Neural crest cell (in vitro differentiated cells): Measurements from ENCODE around the gene GMPR. TPM values are rescaled to one million over a fixed set of nuclear protein-coding genes. Genes with fewer than 3 reads are reported as not detected.

Source experiments
- DNase-seq: peaks from one replicate; pipeline ENCODE4 v3.0.0; 2021; ENCODE audit warnings: low read depth, mixed read lengths, low spot score
- H3K27ac Mint-ChIP-seq: one replicate; pipeline ENCODE4 v1.8.0; 2021; ENCODE audit warnings: mild to moderate bottlenecking, mixed read lengths; ENCODE audit not compliant: unreplicated experiment
- H3K27me3 Mint-ChIP-seq: 2 replicates; pipeline ENCODE4 v1.8.0; 2021; ENCODE audit warnings: low read depth, mild to moderate bottlenecking, mixed read lengths
- H3K36me3 Mint-ChIP-seq: 2 replicates; pipeline ENCODE4 v1.8.0; 2021; ENCODE audit warnings: low read depth, mild to moderate bottlenecking, mixed read lengths
- H3K4me1 Mint-ChIP-seq: 2 replicates; pipeline ENCODE4 v1.8.0; 2021; ENCODE audit warnings: mixed read lengths
- H3K4me3 Mint-ChIP-seq: one replicate; pipeline ENCODE4 v1.8.0; 2021; ENCODE audit warnings: mild to moderate bottlenecking, mixed read lengths
- H3K9me3 Mint-ChIP-seq: 2 replicates; pipeline ENCODE4 v1.8.0; 2021; ENCODE audit warnings: mixed read lengths
- total RNA-seq: library from RNA; stranded (reverse); gene quantifications from 2 replicates; pipeline ENCODE4 v1.2.1, GENCODE V29; 2021
- TF ChIP-seq, protein P1 (sequence below): fragments of 200-600 bp; sonication (generic); conservative IDR thresholded peaks from 2 replicates; pipeline ENCODE4 v1.5.0; 2021; ENCODE audit warnings: antibody characterized with exemption, mild to moderate bottlenecking

Gene GMPR
- total RNA-seq, 1 donor from 2014 or later, result 0.16 TPM

DNA sequence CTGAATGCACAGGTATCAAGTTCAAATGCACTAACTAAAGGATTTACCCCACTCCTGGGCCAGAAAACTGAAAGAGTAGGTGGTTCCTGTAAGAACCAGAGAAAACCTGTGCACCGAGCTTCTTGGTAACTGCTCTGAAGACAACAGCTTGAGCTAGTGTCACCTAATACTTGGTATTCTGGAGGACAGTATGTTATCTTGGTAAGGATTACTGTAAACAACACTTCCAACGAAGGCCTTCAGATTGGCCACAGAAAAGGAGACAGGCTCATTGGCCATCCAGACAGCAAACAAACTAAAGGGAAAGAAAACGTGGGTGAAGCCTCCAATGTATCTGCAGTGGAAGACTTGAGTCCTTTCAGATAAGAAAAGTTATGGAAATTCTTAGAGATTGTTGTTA, 61.5 kb downstream of the GMPR start:
- Mint-ChIP-seq H3K4me3 (no peak overlapping the region), H3K36me3 (no peaks in the 10 kb centered on the region), H3K9me3 (no peaks in the 10 kb centered on the region), H3K4me1 (peaks cover 17% of the 10 kb centered on the region), H3K27ac (no peak overlapping the region), H3K27me3 (peaks cover 35% of the 10 kb centered on the region)
- TF ChIP-seq, protein P1, sequence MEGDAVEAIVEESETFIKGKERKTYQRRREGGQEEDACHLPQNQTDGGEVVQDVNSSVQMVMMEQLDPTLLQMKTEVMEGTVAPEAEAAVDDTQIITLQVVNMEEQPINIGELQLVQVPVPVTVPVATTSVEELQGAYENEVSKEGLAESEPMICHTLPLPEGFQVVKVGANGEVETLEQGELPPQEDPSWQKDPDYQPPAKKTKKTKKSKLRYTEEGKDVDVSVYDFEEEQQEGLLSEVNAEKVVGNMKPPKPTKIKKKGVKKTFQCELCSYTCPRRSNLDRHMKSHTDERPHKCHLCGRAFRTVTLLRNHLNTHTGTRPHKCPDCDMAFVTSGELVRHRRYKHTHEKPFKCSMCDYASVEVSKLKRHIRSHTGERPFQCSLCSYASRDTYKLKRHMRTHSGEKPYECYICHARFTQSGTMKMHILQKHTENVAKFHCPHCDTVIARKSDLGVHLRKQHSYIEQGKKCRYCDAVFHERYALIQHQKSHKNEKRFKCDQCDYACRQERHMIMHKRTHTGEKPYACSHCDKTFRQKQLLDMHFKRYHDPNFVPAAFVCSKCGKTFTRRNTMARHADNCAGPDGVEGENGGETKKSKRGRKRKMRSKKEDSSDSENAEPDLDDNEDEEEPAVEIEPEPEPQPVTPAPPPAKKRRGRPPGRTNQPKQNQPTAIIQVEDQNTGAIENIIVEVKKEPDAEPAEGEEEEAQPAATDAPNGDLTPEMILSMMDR, result no peak
- DNase-seq, result no peak

DNA sequence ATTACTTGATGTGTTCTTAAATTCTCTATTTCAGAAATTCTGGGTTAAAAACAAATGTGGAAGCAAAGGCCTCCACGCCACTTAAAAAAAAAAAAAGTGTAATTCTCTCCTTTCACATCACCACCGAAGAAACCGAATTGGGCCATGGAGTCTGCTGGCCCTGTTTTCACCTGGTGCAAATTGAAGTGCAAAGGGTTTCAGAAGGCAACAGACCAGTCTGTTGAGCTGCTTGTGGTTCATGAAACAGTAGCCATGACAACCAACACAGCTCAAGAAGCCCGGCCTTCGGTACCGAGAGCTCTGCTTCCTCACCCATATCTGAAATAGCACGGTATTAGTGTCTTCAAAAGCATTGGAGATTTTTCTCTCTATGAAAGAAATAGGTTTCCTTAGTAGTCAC, 63.1 kb downstream of the GMPR start:
- Mint-ChIP-seq H3K27ac (no peak overlapping the region), H3K4me3 (no peak overlapping the region), H3K27me3 (peaks cover 46% of the 10 kb centered on the region), H3K36me3 (no peaks in the 10 kb centered on the region), H3K4me1 (peaks cover 10% of the 10 kb centered on the region), H3K9me3 (no peaks in the 10 kb centered on the region)
- no peak for DNase-seq
- TF ChIP-seq, protein P1, result no peak

DNA sequence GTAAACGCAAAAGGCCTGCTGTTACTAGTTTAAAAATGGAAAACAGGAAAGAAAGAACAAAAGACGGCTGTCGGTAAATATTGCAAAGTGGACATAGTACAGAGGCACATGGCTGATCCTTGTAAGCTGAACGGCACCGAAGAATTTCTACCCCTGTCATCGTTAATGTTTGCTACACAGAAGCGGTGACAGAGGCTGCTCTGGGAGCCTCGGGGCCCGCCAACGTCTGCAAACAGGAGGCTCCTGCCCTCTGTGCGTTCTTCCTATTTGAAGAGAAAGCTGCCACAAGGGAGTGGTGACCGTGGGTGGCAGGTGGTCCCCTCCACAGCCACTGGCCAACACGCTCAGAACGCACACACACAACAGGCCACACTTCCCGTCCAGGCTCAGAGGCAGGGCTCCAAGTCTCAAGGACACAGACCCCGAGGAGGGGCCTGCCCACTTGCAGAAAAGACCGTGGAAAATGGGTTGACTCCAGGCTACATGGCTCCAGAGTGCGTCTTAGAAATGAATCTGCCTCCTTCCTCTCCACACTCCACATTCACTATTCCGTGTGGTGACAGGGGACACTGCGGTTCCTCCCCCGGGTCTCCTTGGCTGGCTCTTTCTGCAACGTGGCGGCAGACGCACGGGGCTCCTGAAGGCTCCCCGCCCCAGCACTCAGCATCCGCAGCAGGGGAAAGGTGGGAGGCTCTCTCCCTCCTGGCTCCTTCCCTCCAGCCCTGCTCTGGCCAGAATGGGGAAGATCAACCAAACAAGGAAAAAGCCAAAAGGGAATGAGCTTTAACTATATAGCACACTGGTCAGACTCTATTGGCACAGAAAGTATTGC, 64.5 kb downstream of the GMPR start:
- Mint-ChIP-seq H3K4me1 (peaks cover 10% of the 10 kb centered on the region), H3K27ac (no peak overlapping the region), H3K36me3 (no peaks in the 10 kb centered on the region), H3K4me3 (no peak overlapping the region), H3K9me3 (no peaks in the 10 kb centered on the region), H3K27me3 (peaks cover 46% of the 10 kb centered on the region)
- no peak for DNase-seq
- TF ChIP-seq, protein P1, result no peak

DNA sequence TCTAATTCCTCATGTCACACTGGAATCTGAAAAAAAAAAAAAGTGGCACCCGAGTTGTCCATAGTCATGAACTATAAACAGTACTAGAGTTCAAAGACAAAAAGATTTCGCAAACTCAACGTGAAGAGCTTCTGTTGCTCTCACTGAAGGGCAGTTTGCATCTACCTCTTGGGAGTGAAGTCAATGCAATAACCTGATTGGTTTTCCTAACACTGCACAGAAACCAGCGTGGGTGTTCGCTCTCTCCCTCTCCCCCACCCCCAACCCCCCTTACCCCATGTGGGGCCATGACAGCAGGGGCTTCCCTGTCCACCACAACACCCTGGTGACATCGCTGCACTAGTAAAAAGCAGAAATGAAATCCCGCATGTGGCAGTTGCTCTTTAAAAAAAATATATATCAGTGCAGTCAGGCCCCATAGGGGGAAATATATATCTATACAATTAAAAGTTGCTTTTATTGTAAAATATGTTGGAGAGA, 66.9 kb downstream of the GMPR start:
- H3K27ac Mint-ChIP-seq, result no peak overlapping the region
- H3K4me1 Mint-ChIP-seq, result peaks cover 10% of the 10 kb centered on the region
- no peak for DNase-seq
- no peaks in the 10 kb centered on the region for H3K36me3 Mint-ChIP-seq
- H3K9me3 Mint-ChIP-seq, result no peaks in the 10 kb centered on the region
- H3K4me3 Mint-ChIP-seq, result no peak overlapping the region
- TF ChIP-seq, protein P1, result no peak
- peaks cover 44% of the 10 kb centered on the region for H3K27me3 Mint-ChIP-seq

DNA sequence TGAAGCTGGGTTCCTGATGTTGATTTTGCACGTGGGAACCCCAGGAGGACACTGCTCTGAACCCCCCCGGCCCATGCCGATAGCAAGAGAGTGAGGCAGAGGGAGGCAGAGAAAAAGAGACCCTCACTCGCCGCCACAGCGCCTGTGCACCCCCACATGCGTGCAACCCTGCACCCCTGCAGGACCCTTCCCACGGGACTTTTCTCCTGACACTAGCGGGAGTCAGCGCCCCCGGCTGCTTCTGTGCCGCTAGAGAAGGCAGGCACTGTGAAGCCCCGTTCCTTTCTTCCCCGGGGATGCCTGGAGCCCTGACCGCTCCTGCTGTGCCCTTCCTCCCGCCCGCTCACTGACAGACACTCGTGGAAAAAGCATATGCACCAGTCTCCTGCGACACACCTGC, 67.4 kb downstream of the GMPR start:
- no peaks in the 10 kb centered on the region for H3K9me3 Mint-ChIP-seq
- H3K4me1 Mint-ChIP-seq, result peaks cover 10% of the 10 kb centered on the region
- no peak for DNase-seq
- H3K36me3 Mint-ChIP-seq, result no peaks in the 10 kb centered on the region
- no peak overlapping the region for H3K4me3 Mint-ChIP-seq
- TF ChIP-seq, protein P1, result no peak
- H3K27me3 Mint-ChIP-seq, result peaks cover 44% of the 10 kb centered on the region
- no peak overlapping the region for H3K27ac Mint-ChIP-seq
